GM23338 (cell line): ENCODE measurements around the gene RXRG.

Experiments
- CTCF ChIP-seq, 2 experiments: fragments of 200-600 bp in 1 of 2; sonication (generic) in 1 of 2; conservative IDR thresholded peaks; 2 replicates each; pipeline versions ENCODE4 v1.5.1 to v1.6.1; 2016 to 2017; ENCODE audit warnings: antibody characterized with exemption in 2 of 2, low read depth in 2 of 2, mild to moderate bottlenecking in 2 of 2, moderate library complexity in 1 of 2
- EZH2 ChIP-seq: fragments of 200-600 bp; sonication (generic); IDR thresholded peaks from one replicate; pipeline ENCODE4 v1.8.0; 2017; ENCODE audit warnings: antibody characterized with exemption, mild to moderate bottlenecking, low read depth; ENCODE audit not compliant: unreplicated experiment

DNA sequence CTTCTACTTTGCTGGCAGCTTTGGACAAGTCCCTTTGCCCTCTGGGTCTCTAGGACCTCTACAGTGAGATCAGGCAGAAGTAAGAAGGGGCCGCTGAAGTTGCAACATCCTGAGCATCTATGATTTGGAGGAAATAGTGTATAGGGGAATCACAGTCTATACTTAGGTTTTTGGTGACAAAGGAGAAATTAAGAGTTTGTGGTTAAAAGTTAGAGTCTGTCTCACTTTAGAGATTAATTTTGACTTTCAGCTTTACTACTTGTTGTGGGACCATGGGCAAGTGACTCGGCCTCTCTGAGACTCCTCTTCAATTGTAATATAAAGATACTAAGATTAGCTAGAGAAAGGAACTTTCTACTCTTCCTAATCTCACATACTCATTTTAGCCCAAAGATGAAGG lies 55.3 kb downstream of the RXRG start:
- TF ChIP-seq EZH2 = no peak
- TF ChIP-seq CTCF (conservative IDR thresholded peaks at IDR 0.05; ENCODE audit: low read depth in 2 of 2) = no peak
